Stimulated activated CD4-positive, alpha-beta T cell treated with anti-CD3 and anti-CD28 coated beads, TNF-alpha, amount 100 ng/mL, for 48 hours (primary cell): ENCODE data around the gene KAT6B.

ENCODE experiments used
- DNase-seq, 3 donors: peaks; one replicate each; pipeline ENCODE4 v3.0.0-alpha.2; 2020; ENCODE audit warnings: low read depth in 3 of 3

Gene KAT6B

DNA sequence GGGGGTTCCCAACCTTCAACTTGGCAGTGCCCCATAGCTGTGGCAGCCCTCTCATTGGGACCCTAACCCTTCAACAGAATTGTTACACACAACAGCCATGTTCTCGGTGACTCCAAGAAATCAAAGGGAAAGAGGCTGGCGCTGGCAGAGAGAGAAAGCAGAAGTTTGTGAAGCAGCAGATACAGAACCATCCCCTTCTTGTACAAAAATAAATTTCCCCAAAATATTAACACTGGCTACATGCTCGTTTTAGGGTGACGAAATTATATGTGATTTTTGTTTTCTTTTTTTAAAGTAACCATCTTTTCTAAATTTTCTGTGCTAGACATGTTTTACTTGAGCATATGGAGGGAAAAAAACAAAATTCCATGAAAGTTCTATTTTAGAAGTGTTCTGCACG lies 239.9 kb downstream of the KAT6B start:
- DNase-seq = no peak

DNA sequence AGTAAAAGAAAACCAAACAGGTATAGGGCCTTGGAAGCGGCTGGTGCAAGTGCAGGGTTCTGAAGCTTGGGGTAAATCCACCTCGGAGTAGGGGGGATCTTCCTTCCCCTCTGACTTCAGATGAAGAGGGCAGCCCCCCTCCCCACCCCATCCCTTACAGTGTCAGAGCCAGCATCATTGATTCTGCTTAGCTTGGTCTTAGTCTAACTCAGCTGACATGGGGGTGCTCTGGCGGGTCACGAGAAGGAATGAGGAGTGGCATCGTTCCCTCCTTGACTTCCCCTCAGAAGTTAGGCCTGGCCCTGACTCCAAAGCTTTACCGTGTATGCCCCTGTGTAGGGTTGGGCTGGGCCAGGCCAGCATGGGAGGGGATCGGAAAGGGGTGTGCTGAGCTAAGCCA lies 240.9 kb downstream of the KAT6B start:
- no peak for DNase-seq

DNA sequence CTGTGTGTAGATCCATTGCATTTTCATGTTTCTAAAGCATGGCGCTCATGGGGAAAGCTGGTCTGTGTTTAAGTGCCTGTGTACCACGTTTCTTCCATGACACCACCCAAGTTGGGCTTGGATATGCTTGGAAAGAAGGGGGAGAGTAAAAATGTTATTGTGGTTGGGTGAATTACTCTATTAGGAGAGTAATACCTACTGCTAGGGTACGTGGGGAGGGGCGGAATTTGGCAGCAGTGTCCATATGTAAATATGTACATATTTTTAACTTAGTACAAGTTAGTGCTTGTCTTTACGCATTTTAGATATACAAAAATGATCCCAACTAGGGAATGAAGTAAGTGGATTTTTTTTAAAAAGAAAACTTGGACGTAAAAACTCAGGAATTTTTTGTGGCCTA lies 242.1 kb downstream of the KAT6B start:
- no peak for DNase-seq

DNA sequence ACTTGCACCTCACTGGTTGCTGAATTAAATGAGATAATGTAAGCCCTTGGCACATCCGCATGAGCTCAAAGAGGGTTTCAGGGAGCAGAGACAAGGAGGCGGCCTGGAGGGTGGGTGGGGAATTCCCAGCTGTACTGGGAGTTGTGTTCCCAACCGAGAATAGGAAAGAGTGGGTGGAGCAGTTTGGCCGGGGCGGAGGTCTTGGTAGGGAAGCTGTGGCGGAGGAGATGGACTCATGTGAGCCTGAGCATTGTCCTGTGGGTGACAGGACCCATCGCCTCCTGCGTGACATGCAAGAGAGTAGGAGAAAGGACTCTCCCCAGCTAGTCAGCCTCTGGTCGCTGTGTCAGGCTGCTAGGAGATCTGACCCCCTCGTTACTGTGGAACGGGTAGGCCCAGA lies 244.1 kb downstream of the KAT6B start:
- no peak for DNase-seq

DNA sequence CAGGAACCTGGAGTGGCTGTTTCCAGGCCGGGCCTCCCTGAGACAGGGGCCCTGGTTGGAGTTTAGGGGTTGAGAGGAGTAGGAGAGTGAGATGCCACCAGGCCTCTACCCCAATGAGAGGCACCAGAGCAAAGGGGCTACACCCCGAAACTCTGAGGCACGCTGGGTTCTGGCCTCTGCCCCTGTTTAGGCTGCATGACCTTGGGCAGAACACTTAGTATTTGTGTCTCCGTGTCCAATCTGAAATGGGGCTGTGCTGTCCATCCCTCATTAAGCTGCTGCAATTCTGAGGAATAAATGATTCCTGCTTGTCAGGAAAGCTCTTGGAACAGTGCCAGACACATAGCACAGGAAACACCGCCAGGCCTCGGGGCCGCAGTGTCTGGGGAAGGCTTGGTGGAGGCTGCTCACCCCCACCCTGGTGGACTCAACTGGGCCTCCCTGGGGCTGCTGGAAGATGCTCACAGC lies 244.6 kb downstream of the KAT6B start:
- no peak for DNase-seq

DNA sequence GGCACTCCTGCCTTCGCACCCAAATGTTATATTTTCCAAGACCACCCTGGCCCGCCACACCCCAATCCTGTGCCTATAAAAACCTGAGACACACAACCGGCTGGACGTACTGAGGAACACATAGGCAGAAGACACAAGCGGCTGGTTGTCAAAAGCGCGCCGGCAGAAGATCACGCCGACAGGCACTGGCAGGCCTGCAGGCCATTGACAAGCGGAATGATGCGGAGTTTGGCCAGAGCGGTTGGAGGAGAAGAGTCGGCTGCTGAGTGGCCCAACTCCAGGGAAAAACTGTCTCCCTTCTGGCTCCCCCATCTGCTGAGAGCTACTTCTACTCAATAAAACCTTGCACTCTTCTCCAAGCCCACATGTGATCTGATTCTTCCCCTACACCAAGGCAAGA lies 245.4 kb downstream of the KAT6B start:
- DNase-seq = no peak

DNA sequence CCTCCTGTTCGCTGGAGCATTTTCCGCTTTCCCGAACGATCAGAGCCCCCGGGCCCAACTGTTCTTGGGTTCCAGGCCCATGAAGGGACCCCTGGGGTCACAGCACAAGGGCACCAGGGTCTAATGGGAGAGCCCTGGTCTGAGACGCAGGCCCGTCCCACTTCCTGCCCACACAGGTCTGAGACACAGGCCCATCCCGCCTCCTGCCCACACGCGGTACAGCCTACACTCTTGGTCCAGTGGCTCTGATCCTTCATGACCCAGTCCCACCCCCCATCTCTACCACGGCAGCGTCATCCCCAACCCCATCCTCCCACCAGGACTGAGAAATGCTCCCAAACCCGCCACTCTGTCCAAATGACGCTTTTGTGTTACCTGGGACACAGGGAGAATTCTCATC lies 246.3 kb downstream of the KAT6B start:
- no peak for DNase-seq

DNA sequence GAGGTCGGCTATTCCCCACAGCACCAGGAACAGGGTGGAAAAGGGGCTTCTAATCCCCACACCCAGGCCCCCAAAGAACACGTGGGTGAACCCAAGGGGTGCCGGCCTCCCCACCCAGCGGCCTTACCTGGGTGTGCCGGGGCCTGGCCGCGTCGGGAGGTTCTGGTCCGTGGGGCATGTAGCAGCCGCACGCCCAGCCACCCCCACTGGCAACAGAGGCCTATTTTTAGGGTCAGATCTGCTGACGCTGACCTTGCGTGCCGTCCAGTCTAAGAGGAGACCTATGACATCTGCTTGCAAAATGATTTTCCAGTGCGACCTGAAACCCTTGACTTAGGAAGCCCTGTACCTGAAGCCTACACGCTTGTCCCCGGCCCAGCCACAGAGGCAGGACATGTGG lies 247.0 kb downstream of the KAT6B start:
- no peak for DNase-seq

DNA sequence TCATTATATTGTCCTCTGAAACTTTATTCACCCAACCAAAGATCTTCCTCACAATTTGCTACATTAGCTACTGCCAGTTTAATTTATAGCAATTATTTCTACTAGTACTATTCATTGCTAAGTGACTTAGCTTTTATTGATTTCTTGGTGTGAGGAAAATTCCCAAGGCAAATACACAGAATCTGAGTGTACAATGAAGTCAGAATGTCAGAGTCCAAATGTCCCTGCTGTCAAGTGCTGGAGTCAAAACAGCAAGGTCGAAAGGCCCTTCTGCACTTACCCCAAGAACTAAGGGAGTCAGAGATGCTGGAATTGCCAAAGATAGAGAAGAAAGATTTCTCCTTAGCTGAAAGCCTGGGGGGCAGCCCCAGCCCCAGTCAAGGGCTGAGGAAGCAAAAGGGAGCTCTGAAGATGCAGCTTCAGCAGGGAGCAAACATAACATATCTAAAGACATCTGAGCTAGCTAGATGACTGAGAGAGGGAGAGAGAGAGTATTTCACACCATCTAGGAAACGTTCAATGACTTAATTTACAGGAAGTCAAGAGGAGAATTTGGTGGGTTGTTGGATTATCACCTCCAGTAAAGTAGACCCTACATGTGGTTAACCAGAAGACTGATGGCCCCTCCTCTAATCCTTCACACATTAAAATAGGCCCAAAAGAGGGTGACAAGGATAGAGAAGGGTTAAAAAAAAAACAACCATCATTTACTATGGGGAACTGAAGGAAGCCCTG lies 248.5 kb downstream of the KAT6B start:
- DNase-seq = no peak

DNA sequence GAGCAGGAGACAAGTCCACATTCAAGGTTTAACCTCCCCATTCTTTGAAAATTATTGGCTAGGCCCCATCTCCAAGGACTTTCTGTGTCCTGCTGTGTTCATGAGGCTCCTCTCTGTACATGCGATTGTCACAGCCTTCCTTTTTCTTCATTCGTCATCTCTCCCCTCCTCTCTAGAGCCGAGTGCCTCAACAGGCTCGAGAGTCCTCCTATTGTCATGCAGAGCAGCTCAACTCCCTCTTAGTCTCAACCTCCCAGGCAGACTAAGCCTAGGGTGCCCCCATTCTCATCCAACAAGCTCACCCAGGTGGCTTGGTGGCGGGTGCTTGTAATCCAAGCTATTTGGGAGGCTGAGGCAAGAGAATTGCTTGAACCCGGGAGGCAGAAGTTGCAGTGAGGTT lies 249.9 kb downstream of the KAT6B start:
- DNase-seq = no peak

DNA sequence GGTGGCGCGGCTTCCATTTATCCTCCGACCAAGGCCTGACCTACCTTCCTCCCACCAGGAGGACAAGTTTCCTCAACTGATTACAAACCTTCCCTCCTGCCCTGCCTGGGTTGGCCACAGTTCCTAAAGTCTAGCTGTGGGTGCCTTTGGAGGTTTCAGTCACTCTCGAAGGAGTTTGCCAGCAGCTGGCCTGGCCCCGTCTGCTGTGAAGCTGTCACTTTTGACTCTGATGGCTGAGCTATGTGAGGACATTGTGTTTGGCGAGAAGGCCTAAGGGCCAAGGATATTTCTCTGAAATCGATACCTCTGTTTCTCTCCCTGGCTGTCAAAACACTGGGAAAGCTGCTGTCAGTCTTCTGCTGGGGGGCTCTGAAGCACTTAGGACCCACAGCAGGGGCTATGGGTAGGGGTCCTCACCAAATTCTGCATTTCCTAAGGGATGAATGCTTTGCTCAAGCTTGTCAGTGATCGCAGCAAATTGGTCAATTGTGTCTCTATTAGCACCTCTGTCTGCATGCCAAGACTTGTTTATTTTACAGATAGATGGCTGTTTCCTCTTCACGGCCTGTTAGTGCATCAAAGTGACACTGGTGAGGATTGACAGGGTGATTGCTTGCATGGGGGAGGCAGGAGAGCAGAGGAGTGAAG lies 253.2 kb downstream of the KAT6B start:
- DNase-seq = no peak

DNA sequence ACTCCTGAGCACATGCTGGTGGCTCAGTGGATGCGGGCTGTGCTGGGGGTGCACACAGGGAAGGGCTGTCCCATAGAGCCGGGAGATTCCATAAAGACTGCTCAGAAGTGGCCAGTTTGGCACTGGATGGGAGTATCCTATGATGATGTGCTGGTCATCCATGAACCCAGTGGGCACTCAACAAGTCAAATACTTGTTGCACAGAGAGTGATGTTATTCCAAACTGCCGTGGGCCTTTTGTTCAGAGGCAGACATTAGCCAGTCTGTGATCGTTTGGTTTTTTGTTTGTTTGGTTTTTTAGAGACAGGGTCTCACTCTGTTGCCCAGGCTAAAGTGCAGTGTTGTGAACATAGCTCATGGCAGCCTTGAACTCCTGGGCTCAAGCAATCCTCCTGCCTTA lies 254.2 kb downstream of the KAT6B start:
- no peak for DNase-seq

DNA sequence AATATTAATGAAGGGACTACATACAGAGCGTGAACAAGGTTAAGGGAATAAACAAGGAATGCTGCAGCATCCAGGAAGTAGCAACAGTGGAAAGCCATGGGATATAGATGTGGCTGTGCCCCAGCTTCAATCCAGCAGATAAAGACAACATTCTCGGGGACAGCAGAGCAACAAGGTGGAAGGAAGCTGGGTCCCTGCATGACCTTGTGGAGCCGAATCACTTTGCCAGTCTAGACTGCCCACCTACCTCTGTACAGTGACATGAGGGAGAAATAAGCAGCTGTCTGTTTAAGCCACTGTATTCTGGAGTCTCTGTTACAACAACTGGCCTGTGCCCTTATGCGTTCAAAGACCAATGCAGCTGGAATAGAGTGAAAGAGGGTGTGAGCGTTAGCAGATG lies 255.0 kb downstream of the KAT6B start:
- no peak for DNase-seq
